ACC112 (cell line): Measurements from ENCODE around the gene SDCCAG8.

ENCODE experiments used
- H2AFZ ChIP-seq: fragments of 200-600 bp; sonication (generic); one replicate; pipeline ENCODE4 v1.6.0; 2017; ENCODE audit warnings: antibody characterized with exemption, low read length; ENCODE audit not compliant: unreplicated experiment
- H3K27ac ChIP-seq: fragments of 200-600 bp; sonication (generic); 2 replicates; pipeline ENCODE4 v1.5.1; 2014; ENCODE audit warnings: low read depth, mild to moderate bottlenecking, antibody characterized with exemption, low read length, moderate library complexity
- H3K27me3 ChIP-seq: fragments of 200-600 bp; sonication (generic); 2 replicates; pipeline ENCODE4 v1.6.1; 2014; ENCODE audit warnings: mild to moderate bottlenecking, antibody characterized with exemption, low read length, moderate library complexity, mixed read lengths; ENCODE audit not compliant: insufficient read depth
- H3K36me3 ChIP-seq: fragments of 200-600 bp; sonication (generic); 2 replicates; pipeline ENCODE4 v1.6.1; 2016; ENCODE audit warnings: mild to moderate bottlenecking, antibody characterized with exemption, low read length, moderate library complexity, mixed read lengths; ENCODE audit not compliant: insufficient read depth
- H3K4me1 ChIP-seq: fragments of 200-600 bp; sonication (generic); one replicate; pipeline ENCODE4 v1.6.1; 2016; ENCODE audit warnings: low read length, mixed read lengths; ENCODE audit not compliant: insufficient read depth, unreplicated experiment, control insufficient read depth
- H3K4me3 ChIP-seq: fragments of 200-600 bp; sonication (generic); 2 replicates; pipeline ENCODE4 v1.5.1; 2014; ENCODE audit warnings: mild to moderate bottlenecking, low read depth, low read length
- H3K79me2 ChIP-seq: fragments of 200-600 bp; sonication (generic); one replicate; pipeline ENCODE4 v1.6.0; 2016; ENCODE audit warnings: low read length; ENCODE audit not compliant: control insufficient read depth, unreplicated experiment, insufficient read depth

Gene SDCCAG8

DNA sequence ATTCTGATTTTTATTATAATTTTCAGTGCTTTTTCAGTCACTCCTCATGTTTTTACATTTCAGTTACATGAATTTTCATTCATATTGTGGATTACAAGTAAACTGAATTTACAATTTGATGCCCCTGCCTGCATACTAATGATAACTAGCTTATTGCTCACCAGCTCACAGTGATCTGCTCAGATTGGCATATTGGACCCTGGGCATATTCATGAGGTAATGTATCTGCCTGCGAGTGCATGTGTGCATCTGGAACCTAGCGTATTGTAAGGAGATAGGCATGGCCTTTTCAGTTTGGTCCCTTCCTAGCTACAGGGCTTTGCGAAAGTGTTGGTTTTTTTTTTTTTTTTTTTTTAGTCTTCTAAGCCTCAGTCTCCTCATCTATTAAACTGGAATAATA, 213.7 kb downstream of the SDCCAG8 start:
- no peaks in the 10 kb centered on the region for H3K36me3 ChIP-seq
- no peak overlapping the region for H3K27ac ChIP-seq
- no peaks in the 10 kb centered on the region for H3K79me2 ChIP-seq
- H3K4me1 ChIP-seq, result peaks cover 15% of the 10 kb centered on the region
- no peak overlapping the region for H3K4me3 ChIP-seq
- no peak overlapping the region for H2AFZ ChIP-seq
- no peaks in the 10 kb centered on the region for H3K27me3 ChIP-seq

DNA sequence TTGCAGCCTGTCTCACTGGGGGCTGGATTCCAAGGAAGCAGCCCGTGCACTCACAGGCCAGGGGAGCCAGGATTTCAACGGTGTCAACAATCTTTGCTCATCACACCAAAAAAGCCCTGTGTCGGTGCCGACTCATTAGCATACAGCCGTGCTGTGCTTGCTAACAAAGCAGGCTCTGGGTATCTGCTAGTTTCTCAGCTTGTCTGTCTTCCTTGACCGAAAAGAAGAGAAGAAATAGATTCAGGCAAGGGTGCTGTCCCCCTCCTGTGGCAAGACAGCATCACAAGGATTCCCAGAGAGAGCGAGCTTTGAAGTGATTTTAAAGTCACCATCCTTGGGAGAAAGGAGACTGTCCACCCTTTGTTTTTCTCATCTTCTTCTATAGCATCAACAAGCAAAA, 214.7 kb downstream of the SDCCAG8 start:
- Histone ChIP-seq H3K4me1 (peaks cover 15% of the 10 kb centered on the region), H2AFZ (no peak overlapping the region), H3K36me3 (no peaks in the 10 kb centered on the region), H3K27me3 (no peaks in the 10 kb centered on the region), H3K4me3 (no peak overlapping the region), H3K79me2 (no peaks in the 10 kb centered on the region), H3K27ac (no peak overlapping the region)

DNA sequence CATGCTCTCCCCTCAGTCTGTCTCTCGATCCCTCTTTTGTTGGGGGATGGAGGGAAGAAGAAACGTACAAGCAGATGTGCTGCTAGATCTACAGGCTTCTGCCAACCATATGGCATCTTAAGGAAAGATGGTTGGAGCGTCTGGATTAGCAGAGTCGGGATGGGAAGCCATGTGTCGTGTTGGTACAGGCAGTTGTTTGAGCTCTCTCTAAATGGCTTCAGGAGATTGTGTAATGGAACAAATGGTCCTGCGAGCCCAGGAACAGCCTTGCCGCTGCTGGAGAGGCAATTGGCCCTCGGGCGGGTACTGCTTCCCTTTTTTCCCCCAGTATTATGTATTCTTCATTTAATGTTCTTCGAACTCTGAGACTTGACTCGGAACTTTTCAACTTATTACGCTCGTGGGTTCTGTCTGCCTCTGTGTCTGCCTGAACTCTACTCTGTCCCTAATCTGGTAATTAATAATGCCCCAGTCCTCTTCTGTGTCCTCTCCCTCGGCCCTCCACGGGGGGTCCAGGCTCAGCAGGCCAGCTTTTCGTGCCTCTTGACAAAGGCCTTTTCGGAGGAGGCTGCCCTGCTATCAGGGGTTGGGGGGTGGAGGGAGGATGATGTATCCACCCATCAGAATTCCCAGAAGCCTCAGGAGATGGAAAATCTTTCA, 215.3 kb downstream of the SDCCAG8 start:
- Histone ChIP-seq H3K4me1 (peaks cover 15% of the 10 kb centered on the region), H3K79me2 (no peaks in the 10 kb centered on the region), H3K36me3 (no peaks in the 10 kb centered on the region), H3K4me3 (no peak overlapping the region), H2AFZ (no peak overlapping the region), H3K27ac (no peak overlapping the region), H3K27me3 (no peaks in the 10 kb centered on the region)

DNA sequence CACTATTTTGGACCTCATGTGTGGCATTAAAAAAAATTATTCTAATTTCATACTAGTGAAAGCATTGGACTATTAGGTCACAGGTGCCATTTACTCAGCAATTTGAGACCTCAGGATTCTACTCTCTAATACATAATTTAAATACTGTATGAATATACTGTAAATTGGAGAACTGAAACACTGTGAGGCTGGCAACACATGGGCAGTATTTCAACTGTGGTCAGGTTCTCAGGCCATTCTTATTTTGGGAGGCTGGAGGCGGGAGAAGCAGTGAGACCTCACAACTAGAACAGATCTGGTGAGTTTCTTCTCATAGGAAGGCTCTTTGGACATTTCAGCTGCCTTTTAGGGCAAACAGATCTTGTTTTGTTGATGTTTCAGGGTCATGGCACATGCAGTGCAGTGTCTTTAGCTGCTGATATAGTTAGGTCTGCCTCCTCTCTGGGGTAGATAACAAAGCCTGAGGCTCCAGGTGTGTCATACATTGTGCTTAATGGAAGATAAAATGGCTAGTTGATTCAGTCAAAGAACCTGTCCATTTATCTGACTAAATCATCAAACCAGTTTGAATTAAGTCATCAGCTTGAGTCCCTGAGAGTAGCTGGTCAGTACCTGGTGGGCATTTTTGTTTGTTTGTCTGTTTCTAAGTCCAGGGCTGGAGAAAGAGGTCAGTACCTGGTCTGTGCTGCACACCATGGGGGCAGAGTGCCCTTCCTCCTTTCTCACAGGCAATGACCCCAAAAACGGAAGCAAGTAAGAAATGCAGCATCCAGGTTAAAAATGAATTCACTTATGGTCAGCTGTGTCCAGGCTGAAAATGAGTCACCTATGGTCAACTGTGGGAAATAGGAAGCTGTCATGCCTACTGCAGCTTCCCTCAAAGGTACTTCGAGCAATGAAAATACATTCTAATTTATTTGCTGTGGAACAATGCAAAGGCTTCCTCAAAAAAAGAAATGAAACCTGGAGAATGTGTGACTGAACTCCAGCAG, 216.2 kb downstream of the SDCCAG8 start:
- H3K79me2 ChIP-seq, result no peaks in the 10 kb centered on the region
- no peaks in the 10 kb centered on the region for H3K36me3 ChIP-seq
- H3K4me1 ChIP-seq, result peaks cover 15% of the 10 kb centered on the region
- H2AFZ ChIP-seq, result no peak overlapping the region
- no peaks in the 10 kb centered on the region for H3K27me3 ChIP-seq
- peak overlapping the region; percentile 77 for H3K4me3 ChIP-seq
- H3K27ac ChIP-seq, result no peak overlapping the region

DNA sequence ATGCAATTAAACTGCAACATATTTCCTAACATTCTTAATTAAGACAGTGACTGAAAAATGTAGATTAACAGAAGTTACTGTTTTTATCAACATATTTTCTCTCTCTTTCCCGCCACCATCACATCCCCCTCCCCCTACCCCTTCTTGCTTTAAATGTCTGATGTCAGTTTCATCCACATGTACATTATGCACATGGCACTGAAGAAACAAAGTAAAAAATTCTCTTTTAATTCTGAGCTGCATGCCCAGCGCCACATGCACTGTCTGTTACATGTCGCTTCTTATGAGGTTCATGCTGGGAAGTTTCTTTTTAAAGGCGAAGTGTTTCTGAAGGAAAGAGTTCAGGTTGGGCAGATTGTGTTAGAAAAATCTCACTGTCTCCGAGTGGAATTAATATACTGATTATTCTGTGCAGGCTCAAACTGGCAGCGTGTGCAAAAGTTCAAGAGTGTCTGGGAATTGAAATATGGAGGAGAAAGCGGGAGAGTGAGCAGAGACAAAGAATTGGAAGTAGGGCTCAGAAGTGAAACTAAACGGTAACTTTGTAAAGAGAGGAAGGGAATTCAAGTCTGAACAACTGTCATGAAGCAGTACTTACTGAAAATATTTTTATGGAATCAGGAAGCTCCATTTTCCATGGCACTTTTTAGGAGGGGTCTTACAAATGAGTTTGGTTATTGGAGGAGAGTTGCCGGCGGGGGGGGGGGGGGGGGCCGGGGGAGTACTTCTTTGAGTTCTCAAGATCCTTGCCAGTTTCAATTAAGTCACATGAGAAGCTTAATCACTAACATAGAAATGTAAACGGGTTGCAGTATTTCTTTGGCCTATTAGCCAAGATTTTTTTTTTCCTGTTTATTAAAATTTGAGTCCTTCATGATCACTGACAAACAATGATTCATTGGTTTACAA, 217.6 kb downstream of the SDCCAG8 start:
- Histone ChIP-seq H3K79me2 (no peaks in the 10 kb centered on the region), H3K36me3 (no peaks in the 10 kb centered on the region), H3K4me3 (peak overlapping the region; percentile 77), H2AFZ (peak overlapping the region; percentile 47), H3K27me3 (no peaks in the 10 kb centered on the region), H3K27ac (peak overlapping the region; percentile 38), H3K4me1 (peaks cover 15% of the 10 kb centered on the region)

DNA sequence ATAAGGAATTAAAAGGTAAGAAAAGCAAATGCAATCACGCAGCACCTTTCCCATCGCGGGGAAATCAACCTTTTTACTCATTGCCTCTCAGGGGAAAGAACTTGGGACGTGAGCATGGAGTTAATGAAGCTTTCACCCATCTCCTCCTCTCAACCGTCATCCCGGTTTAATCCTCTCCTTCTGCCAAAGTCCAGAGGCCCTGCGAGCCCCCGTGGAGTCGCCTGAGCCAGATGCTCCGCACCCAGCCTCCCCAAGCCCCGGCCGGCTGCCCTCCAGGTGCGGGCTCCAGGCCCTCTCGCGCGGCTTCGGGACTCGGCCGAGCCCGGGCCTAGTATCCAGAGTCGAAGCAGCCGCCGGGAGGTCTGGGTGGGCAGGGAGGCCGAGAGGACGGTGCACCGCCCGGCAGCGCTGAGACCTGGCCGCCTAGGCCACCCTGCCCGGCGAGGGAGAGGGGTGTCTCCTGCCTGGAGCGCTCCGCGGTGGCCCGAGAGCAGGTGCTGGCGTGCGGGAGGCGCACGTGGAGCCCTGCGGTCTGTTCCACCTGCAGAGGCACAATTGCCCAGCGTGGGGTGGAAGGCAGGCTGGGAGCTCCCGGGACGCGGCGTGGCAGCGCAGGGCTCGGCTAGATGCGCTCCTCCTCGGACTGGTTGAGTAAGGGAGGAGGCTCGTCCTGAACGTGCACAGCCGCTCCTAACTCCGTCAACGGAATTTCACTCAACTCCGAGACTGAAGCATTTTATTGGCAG, 218.5 kb downstream of the SDCCAG8 start:
- Histone ChIP-seq H3K27me3 (no peaks in the 10 kb centered on the region), H2AFZ (no peak overlapping the region), H3K27ac (no peak overlapping the region), H3K79me2 (no peaks in the 10 kb centered on the region), H3K36me3 (no peaks in the 10 kb centered on the region), H3K4me3 (peak overlapping the region; percentile 77; the same call in 1 of the 2 replicates), H3K4me1 (peaks cover 15% of the 10 kb centered on the region)

DNA sequence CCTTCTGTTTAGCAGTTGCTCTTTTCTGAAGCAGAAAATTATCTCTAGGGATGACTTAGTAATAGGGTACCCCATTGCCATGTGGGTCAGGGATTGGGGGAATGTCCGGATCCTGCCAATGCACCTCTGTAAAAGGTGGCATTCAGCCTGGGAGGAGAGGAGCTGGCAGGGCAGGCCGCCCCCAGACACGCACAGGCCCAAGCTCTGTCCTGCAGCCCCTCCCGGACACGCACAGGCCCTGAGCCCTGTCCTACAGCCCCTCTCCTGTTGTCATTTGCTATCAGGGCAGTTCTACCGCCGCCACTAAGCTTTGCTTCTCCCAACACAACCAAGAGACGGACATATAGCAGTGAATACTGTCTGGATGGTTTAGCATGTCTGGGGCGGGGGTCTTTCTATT, 219.1 kb downstream of the SDCCAG8 start:
- Histone ChIP-seq H3K79me2 (no peaks in the 10 kb centered on the region), H3K4me3 (no peak overlapping the region), H3K4me1 (peaks cover 15% of the 10 kb centered on the region), H3K36me3 (no peaks in the 10 kb centered on the region), H2AFZ (no peak overlapping the region), H3K27me3 (no peaks in the 10 kb centered on the region), H3K27ac (no peak overlapping the region)

DNA sequence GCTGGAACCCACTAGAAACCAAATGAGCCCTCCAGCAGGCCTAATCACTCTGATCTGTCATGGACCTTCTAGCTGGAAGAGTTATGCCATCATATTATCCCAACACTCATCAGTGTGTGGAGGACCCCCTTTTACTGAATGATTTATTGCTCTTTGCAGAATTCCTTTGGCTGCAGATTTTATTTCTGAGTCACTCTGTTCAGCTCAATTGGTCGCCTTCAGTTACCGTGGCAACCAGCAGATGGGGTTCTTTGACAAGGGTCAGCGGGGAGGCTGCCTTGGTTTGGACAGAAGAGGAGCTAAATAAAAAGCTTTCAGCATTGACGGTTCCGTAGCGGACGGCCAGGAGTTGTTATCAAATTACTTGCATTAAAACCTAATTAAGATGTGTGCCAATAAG, 220.1 kb downstream of the SDCCAG8 start:
- Histone ChIP-seq H3K27ac (no peak overlapping the region), H3K4me1 (peaks cover 15% of the 10 kb centered on the region), H2AFZ (no peak overlapping the region), H3K4me3 (no peak overlapping the region), H3K27me3 (no peaks in the 10 kb centered on the region), H3K36me3 (no peaks in the 10 kb centered on the region), H3K79me2 (no peaks in the 10 kb centered on the region)

DNA sequence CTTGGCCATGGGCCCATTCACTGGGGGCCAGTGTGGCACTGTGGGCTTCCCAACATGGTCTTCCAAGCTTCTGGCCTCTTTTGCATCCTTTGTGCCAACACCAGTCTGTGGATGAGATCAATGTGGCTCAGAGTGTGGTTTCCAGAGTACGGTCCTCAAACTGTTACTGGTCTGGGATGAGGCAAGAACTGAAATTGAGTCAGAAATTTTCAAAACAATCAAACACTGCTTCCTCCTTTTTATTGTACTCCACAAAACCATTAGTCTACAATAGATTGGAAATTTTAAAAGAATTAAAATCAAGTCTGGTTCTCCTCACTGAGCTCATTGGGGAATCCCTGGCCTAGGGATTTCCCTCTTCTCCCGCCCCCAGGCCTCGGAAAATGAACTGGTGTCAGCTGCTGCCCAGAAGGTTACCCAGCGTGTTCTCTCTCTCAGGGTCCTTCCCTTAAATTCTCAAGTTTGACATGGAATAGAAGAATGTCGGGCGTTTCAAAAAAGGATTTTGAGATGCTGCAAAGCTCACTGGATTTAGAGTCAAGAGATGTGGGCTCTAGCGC, 222.0 kb downstream of the SDCCAG8 start:
- Histone ChIP-seq H3K27ac (no peak overlapping the region), H3K36me3 (no peaks in the 10 kb centered on the region), H3K27me3 (no peaks in the 10 kb centered on the region), H3K79me2 (no peaks in the 10 kb centered on the region), H3K4me1 (peaks cover 3% of the 10 kb centered on the region), H2AFZ (no peak overlapping the region), H3K4me3 (no peak overlapping the region)
